Body of pancreas (tissue), 4 donors: ENCODE data around the gene CHM. TPM values are rescaled to one million over a fixed set of nuclear protein-coding genes. Genes with fewer than 3 reads are reported as not detected.

Source experiments
- ATAC-seq: fragments of 150-250 bp; one replicate; pipeline ENCODE4 v1.9.1; 2016
- DNase-seq, 4 donors: peaks; one replicate each; pipeline ENCODE4 v3.0.0-alpha.2; 2019
- H3K27ac ChIP-seq, 4 donors: fragments of 200-600 bp; sonication (generic); 1 replicate in 3 of 4; 2 replicates in 1 of 4; pipeline versions ENCODE4 v1.5.1 to v1.6.1; 2016 to 2019; ENCODE audit warnings: mild to moderate bottlenecking in 1 of 4, mixed read lengths in 1 of 4, moderate library complexity in 1 of 4
- H3K27me3 ChIP-seq, 2 donors: fragments of 200-600 bp; sonication (generic); one replicate each; pipeline ENCODE4 v1.6.0; 2016; ENCODE audit warnings: mild to moderate bottlenecking in 1 of 2
- H3K36me3 ChIP-seq, 2 donors: fragments of 200-600 bp; sonication (generic); replicated peaks in 1 of 2; 2 replicates each; pipeline ENCODE4 v1.5.1; 2016; ENCODE audit warnings: low read depth in 2 of 2; ENCODE audit not compliant: insufficient read depth in 1 of 2
- H3K4me1 ChIP-seq: fragments of 200-600 bp; sonication (generic); one replicate; pipeline ENCODE4 v1.6.0; 2016
- H3K4me3 ChIP-seq, 2 donors: fragments of 200-600 bp; sonication (generic); 1 replicate in 1 of 2; 2 replicates in 1 of 2; pipeline ENCODE4 v1.5.1; 2016 to 2019
- H3K9me3 ChIP-seq, 3 donors: fragments of 200-600 bp; sonication (generic); 1 replicate in 2 of 3; 2 replicates in 1 of 3; pipeline ENCODE4 v1.5.1; 2016
- POLR2A ChIP-seq, 3 donors: fragments of 450-650 bp; IDR thresholded peaks; one replicate each; pipeline ENCODE4 v1.6.1; 2016; ENCODE audit warnings: antibody characterized with exemption in 3 of 3, mild to moderate bottlenecking in 2 of 3
- WGBS, 2 donors: methylation state at CpG; one replicate each; pipeline ENCODE4 v1.1.5; 2017; 5-methylcytosine and 5-hydroxymethylcytosine counted together
- intact Hi-C: fragments of 100-400 bp; cut with DNase I; formaldehyde crosslinking; loops from one replicate; pipeline ENCODE4 v1.15.1; 2023
- total RNA-seq, 2 donors: library from RNA; depleted of rRNA; stranded (reverse); fragments of >200 nt; gene quantifications; one replicate each; pipeline ENCODE4 v1.1.0, GENCODE V29; 2016
- TF ChIP-seq, protein P1 (sequence below), 7 experiments: fragments of 450-650 bp in 4 of 7; fragments of 200-600 bp in 3 of 7; sonication (generic) in 3 of 7; IDR thresholded peaks; one replicate each; pipeline ENCODE4 v1.5.1; 2016 to 2019; ENCODE audit warnings: antibody characterized with exemption in 7 of 7

Gene CHM
- total RNA-seq, 2 donors from 2014 or later: 7.9 to 11.2 TPM

DNA sequence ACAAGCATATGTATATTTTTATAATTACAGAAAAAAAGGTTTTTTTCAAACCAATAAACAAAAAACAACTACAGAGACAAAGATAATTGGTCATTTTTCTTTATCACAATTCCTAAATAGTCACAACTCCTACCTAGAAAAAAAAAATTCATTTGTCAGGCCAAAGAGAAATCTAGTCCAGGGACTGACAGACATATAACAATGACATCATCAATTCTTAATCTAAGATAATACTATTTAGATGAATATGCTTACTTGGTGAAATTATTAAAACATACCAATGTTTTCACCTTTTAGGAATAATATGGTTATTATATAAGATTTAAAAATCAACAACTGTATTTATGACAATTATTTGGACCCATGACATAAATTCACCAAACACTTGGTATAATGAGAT, 48.4 kb downstream of the CHM start:
- no peaks in the 10 kb centered on the region for H3K36me3 ChIP-seq
- no peaks in the 10 kb centered on the region for H3K27me3 ChIP-seq
- no peak for TF ChIP-seq POLR2A (IDR thresholded peaks at IDR 0.05)
- TF ChIP-seq, protein P1, sequence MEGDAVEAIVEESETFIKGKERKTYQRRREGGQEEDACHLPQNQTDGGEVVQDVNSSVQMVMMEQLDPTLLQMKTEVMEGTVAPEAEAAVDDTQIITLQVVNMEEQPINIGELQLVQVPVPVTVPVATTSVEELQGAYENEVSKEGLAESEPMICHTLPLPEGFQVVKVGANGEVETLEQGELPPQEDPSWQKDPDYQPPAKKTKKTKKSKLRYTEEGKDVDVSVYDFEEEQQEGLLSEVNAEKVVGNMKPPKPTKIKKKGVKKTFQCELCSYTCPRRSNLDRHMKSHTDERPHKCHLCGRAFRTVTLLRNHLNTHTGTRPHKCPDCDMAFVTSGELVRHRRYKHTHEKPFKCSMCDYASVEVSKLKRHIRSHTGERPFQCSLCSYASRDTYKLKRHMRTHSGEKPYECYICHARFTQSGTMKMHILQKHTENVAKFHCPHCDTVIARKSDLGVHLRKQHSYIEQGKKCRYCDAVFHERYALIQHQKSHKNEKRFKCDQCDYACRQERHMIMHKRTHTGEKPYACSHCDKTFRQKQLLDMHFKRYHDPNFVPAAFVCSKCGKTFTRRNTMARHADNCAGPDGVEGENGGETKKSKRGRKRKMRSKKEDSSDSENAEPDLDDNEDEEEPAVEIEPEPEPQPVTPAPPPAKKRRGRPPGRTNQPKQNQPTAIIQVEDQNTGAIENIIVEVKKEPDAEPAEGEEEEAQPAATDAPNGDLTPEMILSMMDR (IDR thresholded peaks at IDR 0.05): no peak
- no peak overlapping the region for H3K27ac ChIP-seq
- no peaks in the 10 kb centered on the region for H3K4me1 ChIP-seq
- no peaks in the 10 kb centered on the region for H3K9me3 ChIP-seq
- intact Hi-C loops: no loop called here
- DNase-seq (no peak), ATAC-seq (no peak)
- H3K4me3 ChIP-seq: no peak overlapping the region

DNA sequence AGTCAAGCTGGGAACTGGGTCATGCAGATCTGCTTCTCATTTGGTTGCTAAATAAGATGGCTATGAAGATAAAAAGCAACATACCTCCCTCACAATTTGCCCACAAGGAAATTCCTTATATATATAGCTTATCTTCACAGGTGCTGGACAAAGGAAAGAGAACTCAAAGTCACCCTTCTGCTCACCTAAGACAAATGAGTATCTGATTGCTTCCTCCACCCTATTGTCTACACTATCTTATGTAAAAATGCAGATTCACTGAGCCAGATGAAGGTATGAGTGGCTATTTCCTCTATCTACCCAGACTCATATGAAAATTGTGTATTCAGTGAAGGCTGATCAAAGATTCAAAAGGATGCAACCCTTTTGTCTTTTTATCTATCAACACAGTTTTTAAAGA, 50.8 kb downstream of the CHM start:
- Histone ChIP-seq H3K36me3 (no peaks in the 10 kb centered on the region), H3K27ac (no peak overlapping the region), H3K27me3 (no peaks in the 10 kb centered on the region), H3K4me3 (no peak overlapping the region), H3K9me3 (no peaks in the 10 kb centered on the region), H3K4me1 (no peaks in the 10 kb centered on the region)
- DNase-seq (no peak), ATAC-seq (no peak)
- intact Hi-C loops: no loop called here
- no peak for TF ChIP-seq POLR2A (IDR thresholded peaks at IDR 0.05)
- TF ChIP-seq, protein P1 (IDR thresholded peaks at IDR 0.05): no peak

DNA sequence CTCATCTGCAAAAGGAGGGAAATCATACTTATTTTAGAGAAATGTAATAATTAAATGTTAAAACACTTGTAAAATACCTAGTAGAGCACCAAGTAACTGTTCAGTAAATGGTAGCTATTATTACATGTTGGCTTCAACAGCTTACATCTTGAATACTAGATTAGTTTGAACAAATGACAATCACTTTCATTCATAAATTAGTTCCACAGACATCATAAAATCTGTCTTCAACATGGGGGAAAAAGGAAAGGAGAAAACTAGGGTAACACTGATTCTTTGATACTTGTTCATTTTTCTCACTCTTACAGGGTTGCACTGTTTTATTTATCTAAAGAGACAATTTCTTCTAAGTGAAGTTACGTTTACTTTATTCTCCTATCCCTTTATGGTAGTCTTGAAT, 51.7 kb downstream of the CHM start:
- no peak overlapping the region for H3K27ac ChIP-seq
- no peak for ATAC-seq
- H3K36me3 ChIP-seq: no peaks in the 10 kb centered on the region
- WGBS, 2 donors: 100% methylated on average over 1 of the region's 1 CpG
- H3K27me3 ChIP-seq: no peaks in the 10 kb centered on the region
- DNase-seq: no peak
- no peaks in the 10 kb centered on the region for H3K4me1 ChIP-seq
- TF ChIP-seq POLR2A (IDR thresholded peaks at IDR 0.05): no peak
- TF ChIP-seq, protein P1 (IDR thresholded peaks at IDR 0.05): no peak
- H3K4me3 ChIP-seq: no peak overlapping the region
- no peaks in the 10 kb centered on the region for H3K9me3 ChIP-seq
- intact Hi-C loops: no loop called here

DNA sequence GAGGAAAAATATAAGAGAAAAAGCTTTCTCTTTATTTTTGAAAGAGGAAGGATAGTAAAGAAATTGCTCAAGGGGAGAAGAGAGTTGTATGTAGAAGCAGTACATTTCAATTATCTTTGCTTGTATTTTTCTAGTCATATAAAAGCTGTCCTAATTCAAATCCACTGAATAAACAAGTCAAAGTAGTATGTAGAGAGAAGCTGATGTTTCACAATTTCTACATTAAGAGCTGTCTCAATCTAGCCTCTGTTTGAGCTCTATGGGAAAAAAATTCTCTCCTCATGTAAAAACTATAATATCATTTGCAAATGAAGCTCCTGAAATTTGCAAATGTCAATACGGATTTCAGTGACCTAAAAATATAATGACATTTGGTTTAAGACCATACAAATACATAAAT, 52.6 kb downstream of the CHM start:
- Histone ChIP-seq H3K4me1 (no peaks in the 10 kb centered on the region), H3K27me3 (no peaks in the 10 kb centered on the region), H3K27ac (no peak overlapping the region), H3K9me3 (no peaks in the 10 kb centered on the region), H3K36me3 (no peaks in the 10 kb centered on the region), H3K4me3 (no peak overlapping the region)
- no peak for DNase-seq
- ATAC-seq: no peak
- TF ChIP-seq, protein P1 (IDR thresholded peaks at IDR 0.05): no peak
- TF ChIP-seq POLR2A (IDR thresholded peaks at IDR 0.05): no peak
- intact Hi-C loops: no loop called here
- WGBS, 2 donors: 76 to 88% methylated on average over 1 of the region's 1 CpG

DNA sequence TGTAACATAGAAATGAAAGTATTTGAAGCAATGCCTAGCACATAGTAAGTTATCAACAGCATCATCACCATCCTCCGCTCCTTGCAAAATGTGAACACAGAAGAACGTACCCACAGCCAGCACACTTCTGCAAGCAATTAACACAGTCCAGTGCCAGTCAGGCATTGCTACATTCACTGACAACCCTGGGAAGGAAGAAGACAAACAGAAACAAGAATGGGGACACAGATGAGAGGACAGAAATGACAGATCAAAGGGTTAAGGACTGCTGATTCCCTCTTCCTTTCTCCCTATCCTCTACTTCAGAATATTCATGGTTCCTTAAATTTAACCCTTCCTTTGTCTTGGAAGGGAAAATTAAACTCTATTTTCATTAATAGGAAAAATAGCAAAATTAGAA, 53.1 kb downstream of the CHM start:
- no peak for ATAC-seq
- no peak for DNase-seq
- no peaks in the 10 kb centered on the region for H3K9me3 ChIP-seq

More for the DNA sequence above, 53.1 kb downstream of the CHM start:
- Histone ChIP-seq H3K4me1 (no peaks in the 10 kb centered on the region), H3K4me3 (no peak overlapping the region), H3K36me3 (no peaks in the 10 kb centered on the region), H3K27ac (no peak overlapping the region), H3K27me3 (no peaks in the 10 kb centered on the region)
- WGBS, 2 donors: 89 to 96% methylated on average over 2 of the region's 2 CpGs
- intact Hi-C loops: no loop called here
- TF ChIP-seq POLR2A (IDR thresholded peaks at IDR 0.05): no peak
- TF ChIP-seq, protein P1 (IDR thresholded peaks at IDR 0.05): no peak
